Measurements from ENCODE around the gene ARHGAP10.
"Not testable (repeated sequence)": the region's sequence is repeated elsewhere in the genome, so short reads cannot be mapped to it uniquely, and the experiment has no call there.

ARHGAP10 gene

DNA sequence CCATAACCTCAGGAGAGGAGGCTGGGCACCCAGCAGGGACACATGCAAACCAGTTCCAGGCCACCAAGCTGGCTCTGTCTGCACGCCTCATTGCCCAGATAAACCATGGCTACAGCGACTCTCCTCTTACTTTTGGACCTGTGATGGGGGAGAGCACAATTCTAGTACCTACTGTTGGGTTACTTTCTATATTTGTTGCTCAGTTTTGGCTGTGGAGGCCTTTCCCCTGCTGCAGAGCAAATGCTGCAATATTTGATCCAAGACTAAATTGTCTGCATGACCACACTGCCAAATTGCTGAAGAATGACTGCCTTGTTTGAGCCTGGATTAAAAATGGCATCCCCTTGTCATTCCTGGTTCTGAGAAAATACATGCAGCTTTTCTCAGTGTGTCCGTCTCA lies 253.5 kb downstream of the ARHGAP10 start:
- DNase-seq (ENCODE audit: low read depth), result no peak

GRCh38 chr4:147987252-147987651 lies 255.4 kb downstream of the ARHGAP10 start:
- no peak for DNase-seq (ENCODE audit: low read depth)

- DNase-seq (ENCODE audit: low read depth), result no peak
These were observed 259.8 kb downstream of the ARHGAP10 start for GRCh38 chr4:147991543-147992283.

- DNase-seq (ENCODE audit: low read depth), result peak; percentile 41
These were observed 262.2 kb downstream of the ARHGAP10 start for GRCh38 chr4:147994076-147994475.

GRCh38 chr4:147994491-147995385 lies 262.9 kb downstream of the ARHGAP10 start:
- DNase-seq (ENCODE audit: low read depth), result no peak

DNA sequence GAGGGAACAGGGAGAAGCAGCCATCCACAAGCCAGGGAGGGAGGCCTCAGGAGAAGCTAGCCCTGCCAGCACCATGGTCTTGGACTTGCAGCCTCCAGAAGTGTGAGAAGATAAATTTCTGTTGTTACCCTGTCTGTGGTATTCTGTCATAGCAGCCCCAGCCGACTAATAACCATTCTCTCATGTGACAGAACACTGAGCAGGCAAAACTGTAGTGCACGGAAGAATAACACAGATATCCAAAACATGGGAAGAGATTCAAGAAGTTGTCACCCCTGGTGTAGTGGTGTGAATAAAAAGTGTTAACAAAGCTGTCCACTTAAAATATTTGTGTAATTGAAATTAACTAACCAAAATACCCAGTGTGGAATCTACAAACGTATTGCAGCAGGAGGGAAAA lies 265.0 kb downstream of the ARHGAP10 start:
- DNase-seq (ENCODE audit: low read depth), result no peak

DNA sequence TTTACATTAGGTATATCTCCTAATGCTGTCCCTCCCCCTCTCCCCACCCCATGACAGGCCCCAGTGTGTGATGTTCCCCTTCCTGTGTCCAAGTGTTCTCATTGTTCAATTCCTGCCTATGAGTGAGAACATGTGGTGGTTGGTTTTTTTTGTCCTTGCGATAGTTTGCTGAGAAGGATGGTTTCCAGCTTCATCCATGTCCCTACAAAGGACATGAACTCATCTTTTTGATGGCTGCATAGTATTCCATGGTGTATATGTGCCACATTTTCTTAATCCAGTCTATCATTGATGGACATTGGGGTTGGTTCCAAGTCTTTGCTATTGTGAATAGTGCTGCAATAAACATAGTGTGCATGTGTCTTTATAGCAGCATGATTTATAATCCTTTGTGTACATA lies 268.1 kb downstream of the ARHGAP10 start:
- DNase-seq (ENCODE audit: low read depth), result not testable (repeated sequence)

- no peak for DNase-seq (ENCODE audit: low read depth)
These were observed 272.5 kb downstream of the ARHGAP10 start for GRCh38 chr4:148004228-148004857.

- DNase-seq (ENCODE audit: low read depth), result no peak
These were observed 274.1 kb downstream of the ARHGAP10 start for GRCh38 chr4:148006001-148006400.

GRCh38 chr4:148007314-148007760 lies 275.4 kb downstream of the ARHGAP10 start:
- DNase-seq (ENCODE audit: low read depth), result peak; percentile 87

DNA sequence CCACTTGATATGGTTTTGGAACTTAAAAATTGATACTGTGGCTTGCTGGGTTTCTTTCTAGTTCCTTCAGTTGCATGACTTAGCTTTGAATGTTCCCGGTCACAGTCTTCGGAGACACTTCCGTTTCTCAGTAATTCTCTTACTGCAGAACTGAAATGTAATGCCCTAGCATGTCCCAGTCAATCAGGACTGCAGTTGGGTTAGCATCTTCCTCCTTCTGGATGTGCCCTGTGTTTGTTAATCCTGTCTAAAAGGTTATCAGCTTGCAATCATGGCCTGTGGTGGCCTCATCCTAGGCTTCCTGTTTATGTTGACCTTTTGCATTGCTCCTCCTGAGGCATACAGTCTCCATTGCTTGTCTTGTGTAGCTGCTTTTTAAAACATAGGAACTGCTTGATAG lies 275.9 kb downstream of the ARHGAP10 start:
- DNase-seq (ENCODE audit: low read depth), result no peak

DNA sequence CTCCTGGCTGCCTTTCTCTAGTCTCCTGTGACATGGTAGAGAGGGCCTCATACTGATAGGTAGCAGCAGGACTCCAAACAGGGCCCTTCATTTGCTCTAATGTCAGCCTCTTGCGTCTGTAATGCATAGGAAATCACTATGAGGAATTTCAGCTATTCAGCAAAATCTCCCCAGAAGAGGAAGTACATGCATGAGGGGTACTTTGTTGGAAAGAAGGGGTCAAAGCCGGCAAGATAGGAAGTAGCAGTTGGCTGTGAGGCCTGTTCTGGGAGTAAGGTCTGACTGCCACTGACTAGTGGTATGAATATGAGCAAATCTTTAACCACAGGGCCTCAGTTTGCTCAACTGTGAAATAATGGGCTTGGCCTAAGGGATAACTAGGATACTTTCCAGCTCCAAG lies 283.2 kb downstream of the ARHGAP10 start:
- no peak for DNase-seq (ENCODE audit: low read depth)

- DNase-seq (ENCODE audit: low read depth), result no peak
These were observed 283.6 kb downstream of the ARHGAP10 start for GRCh38 chr4:148015468-148015867.

GRCh38 chr4:148016063-148016637 lies 284.3 kb downstream of the ARHGAP10 start:
- DNase-seq (ENCODE audit: low read depth), result no peak

GRCh38 chr4:148017801-148018200 lies 285.9 kb downstream of the ARHGAP10 start:
- DNase-seq (ENCODE audit: low read depth), result no peak

DNA sequence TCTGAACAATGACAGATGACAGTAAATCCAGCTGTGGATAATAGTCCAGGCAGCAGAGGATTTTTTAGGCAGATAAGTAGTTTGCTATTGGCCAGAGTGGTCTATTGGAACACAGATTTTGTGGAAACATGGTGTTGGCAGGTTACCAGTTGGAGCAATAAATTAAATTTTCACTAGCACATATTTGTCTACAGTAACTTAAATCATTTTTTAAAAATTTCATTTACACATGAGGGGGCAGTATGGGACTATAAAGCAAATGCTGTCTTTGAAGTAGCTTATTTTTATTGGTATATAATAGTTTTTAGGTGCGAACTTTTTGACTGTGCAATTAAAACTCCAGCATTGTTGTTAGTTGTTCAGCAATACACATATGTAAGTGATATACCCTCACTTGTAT lies 289.8 kb downstream of the ARHGAP10 start:
- DNase-seq (ENCODE audit: low read depth), result no peak

DNA sequence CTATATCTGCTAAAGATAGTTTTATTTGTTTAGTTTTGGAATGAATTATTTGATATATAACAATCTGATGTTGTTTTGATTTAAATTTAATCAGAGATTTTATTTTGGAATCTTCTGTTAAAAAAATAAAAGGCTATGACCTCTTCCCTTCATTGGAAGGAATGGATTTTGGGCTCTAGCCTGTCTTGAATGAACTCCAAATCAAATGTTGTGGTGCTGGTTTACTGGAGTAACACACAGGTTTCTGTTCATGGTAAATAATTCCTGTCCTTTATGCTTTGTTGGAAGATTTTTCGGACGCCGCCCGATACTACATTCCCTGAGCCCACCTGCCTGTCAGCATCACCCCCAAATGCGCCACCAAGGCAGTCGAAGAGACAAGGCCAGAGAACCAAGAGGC lies 291.1 kb downstream of the ARHGAP10 start:
- DNase-seq (ENCODE audit: low read depth), result no peak

GRCh38 chr4:148023512-148024181 lies 291.8 kb downstream of the ARHGAP10 start:
- DNase-seq (ENCODE audit: low read depth), result no peak

GRCh38 chr4:148025981-148026380 lies 294.1 kb downstream of the ARHGAP10 start:
- peak; percentile 87 for DNase-seq (ENCODE audit: low read depth)

DNA sequence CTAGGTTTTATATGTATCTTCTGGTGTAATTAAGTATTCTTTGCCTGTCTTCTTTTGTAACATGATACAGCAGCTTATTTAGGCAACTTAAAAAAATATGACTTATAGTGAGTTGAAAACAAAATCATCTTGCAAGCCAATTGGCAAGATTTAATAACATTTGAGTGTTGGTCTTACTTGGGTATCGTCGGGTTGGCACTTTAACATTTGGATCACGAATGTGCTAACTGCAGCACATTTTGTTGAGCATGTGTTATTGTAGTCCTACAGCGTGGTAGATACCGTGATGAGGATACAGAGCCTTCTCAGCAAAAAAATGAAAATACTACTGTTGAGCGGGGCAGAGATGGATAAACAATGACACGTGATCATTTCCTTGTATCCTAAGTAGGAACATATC lies 295.3 kb downstream of the ARHGAP10 start:
- no peak for DNase-seq (ENCODE audit: low read depth)

DNA sequence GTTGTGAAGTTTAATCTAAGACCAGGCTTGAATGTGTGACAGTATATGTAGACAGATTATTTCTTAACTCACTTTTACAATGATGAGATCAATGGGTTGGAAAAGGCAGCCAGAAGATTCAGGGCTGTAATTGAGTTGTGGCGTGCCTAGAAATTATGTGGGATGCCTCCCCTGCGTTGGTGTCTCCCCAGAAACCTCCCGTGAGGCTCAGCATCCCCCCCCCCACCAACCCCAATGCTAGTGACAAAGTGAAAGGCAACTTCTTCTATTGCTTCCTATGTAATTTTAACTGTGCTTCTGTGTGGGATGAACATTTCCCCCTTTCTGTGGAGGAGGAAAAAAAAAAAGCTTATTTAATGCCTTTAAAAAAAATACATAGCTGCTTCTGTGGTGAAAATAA lies 297.9 kb downstream of the ARHGAP10 start:
- DNase-seq (ENCODE audit: low read depth), result no peak
